Measurements from ENCODE around the gene TGM1. TPM values are rescaled to one million over a fixed set of nuclear protein-coding genes. Genes with fewer than 3 reads are reported as not detected.
"Not testable (repeated sequence)": the region's sequence is repeated elsewhere in the genome, so short reads cannot be mapped to it uniquely, and the experiment has no call there.

TGM1 gene
- total RNA-seq, 1 donor, result 1.1 TPM

DNA sequence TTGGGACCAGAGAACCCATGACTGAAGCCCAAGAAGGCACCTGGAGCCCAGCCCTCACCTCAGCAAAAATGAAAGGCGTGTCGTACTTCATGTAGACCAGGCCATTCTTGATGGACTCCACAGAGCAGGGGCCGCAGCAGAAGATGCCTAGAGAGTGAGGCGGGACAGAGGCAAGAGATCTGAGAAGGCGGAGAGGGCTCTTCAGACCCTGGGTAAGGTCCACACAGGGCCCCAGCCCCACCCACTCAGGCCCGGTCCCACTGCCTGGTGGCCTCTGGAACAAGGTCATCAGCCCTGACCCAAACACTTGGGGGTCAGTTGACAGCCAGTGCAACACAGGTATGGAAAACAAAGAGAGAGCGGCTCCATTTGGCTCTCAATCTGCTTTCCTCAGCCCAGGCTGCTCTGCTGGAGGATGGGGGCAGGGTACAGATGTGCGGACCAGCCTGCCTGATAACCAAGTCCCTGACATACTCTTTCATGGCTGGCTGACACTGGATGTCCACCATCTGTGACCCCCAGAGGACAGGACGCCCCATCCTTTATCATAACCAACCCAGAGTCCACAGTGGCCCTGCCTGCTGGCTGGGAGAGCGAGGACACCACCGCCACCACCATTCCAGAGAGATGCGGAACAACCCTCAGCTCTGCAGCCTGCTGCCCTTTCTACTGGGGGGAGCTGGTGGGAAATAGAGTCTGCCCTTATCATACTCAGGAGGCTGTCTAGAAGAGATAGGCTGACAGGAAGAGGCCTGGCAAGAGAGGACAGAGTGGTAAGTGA, 6.9 kb downstream of the TGM1 start:
- DNase-seq (ENCODE audit: low read depth in 2 of 3, low spot score in 2 of 3), result no peak

DNA sequence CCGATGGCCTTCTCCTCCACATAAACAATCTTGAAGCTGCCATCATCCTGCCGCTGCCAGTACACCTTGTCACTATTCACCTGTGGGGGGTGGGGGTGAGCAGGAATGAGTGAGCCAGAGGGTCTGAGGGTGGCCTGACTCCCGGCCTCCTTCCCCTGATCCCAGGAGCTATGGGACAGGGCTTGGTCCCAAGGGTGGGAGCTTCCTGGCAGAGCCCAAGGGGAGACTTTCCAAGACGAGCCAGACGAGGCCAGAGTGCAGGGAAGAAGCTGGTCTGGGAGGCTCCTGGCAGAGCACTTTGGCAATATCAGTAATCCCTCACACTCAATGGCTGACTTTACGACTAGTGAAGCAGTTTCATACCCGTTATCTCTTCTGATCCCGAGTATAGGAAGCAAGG, 7.5 kb downstream of the TGM1 start:
- no peak for DNase-seq (ENCODE audit: low read depth in 2 of 3, low spot score in 2 of 3)

DNA sequence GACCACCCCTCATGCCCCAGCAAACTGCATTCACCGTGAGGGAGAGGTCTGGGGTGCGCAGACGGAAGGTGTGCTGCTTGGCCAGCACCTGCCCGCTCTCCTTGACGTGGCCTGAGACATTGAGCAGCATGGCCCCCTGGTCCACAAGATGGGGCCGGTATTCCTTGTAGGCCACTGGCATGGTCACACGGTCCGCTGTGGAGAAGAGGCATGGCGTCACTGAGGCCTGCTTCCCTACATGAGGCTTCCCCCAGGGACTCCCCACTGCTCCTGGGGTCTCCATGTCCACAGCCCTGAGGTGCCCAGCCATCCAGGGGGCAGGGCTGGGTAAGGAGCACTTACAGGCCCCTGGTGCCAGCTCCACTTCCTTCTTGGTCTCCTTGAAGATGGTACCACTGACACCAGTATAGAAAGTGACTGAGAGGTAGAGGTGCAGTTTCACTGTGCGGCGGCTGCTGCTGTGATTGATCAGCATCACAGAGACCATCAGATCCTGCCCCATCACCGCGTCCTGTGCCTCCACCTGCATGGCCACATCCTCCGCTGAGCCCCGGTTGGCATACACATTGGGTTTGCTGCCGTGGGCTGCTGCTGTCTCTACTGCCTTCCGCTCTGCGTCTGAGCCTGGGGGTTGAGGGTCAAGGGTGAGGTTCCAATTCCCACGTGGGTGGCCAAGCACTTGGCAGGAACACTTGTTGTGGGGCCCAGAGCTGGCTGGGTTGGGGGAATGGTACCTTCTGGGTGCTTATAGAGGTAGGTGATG, 8.2 kb downstream of the TGM1 start:
- DNase-seq (ENCODE audit: low read depth in 2 of 3, low spot score in 2 of 3), result no peak

DNA sequence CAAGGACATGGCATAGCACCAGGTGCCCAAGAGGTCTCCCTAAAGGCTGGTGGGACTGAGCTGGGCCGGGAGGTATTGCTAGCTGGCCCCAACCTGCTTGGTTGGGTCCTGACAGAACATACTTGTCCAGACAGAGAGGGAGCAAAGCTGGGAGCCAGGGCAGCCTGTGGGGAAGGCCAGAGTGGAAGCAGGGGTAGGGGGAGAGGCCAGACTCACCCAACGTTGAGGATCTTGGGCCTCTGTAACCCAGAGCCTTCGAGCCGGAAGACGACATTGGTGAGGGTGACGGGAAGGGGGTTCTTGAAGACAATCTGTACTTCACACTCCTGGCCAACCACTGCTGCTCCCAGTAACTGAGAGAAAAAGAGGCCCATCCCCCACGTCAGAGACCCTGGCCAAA, 9.0 kb downstream of the TGM1 start:
- DNase-seq (ENCODE audit: low read depth in 2 of 3, low spot score in 2 of 3), result no peak

DNA sequence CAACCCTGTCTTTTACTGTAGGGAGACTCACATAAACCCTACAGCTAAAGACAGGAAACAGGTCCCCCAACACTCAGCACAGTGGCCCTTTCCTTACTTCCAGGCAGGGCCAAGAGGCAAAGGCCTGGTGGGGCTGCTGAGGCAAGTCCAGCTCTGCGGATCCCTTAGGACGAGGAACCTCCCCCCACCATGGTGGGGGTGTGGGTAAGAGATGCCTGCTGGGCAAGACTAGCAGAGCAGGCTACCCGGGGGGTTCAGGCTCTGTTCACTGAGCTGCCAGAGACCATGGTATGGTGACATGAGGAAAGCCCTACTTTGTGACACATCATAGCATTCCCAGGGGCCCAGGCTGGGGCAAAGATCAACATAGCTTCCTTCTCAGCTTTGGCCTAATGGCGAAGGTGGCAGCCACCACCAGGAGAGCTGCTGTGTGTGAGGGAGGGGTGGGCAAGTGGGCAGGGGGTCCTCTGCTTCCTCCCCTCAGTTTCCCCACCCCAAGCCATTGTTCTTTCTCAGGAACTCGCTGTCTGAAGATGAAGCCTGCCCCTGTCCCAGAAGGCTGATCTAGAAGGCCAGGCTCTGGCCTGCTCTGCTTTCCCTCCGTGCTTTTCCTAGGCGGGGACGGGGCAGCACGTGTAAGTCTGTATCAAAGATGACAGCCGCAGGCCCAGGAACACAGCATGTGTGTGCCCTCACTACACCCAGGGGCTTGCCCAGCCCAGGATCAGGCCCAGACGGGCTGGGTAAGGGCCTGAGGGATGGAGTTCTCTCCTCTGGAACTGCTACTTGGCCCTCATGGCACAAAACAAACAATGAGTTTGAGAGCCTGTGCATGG, 10.5 kb downstream of the TGM1 start:
- DNase-seq (ENCODE audit: low read depth in 2 of 3, low spot score in 2 of 3), result no peak

DNA sequence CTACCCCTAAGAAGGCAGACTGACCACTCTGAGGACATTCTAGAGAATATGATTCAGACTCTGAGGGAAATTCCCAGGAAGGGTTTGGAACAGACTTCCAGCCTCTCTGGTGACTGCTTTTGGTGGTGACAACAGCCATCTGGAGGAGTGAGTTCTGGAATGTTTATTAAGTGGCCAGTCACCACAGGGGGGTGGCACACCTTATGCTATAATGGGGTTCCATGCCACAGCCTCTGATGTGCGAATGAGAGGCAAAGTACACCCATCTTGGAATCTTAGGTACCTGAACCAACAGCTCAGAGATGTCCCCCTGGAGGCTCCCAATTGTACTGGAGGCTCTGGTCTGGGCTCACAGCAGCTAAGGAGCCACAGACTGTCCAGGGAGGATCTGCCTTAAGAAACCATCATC, 11.1 kb downstream of the TGM1 start:
- no peak for DNase-seq (ENCODE audit: low read depth in 2 of 3, low spot score in 2 of 3)

DNA sequence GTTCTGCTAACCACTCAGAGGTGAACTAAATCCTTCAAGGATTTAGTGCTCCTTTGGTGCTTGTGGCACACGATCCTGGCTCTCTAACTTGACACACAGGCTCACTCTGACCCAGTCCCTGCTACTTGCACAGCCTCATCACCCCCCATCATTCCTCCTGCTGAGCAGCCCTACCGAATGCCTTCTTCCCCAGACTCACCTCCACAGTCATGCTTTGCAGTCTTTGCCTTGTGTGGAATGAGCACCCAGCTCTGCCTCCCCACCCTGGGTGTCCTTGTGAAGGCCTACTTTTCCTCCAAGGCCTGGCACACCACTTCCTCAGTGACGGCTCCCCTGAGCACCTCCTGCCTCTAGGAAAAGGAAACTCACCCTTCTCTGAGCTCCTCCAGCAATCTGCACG, 12.6 kb downstream of the TGM1 start:
- DNase-seq (ENCODE audit: low read depth in 2 of 3, low spot score in 2 of 3), result no peak

DNA sequence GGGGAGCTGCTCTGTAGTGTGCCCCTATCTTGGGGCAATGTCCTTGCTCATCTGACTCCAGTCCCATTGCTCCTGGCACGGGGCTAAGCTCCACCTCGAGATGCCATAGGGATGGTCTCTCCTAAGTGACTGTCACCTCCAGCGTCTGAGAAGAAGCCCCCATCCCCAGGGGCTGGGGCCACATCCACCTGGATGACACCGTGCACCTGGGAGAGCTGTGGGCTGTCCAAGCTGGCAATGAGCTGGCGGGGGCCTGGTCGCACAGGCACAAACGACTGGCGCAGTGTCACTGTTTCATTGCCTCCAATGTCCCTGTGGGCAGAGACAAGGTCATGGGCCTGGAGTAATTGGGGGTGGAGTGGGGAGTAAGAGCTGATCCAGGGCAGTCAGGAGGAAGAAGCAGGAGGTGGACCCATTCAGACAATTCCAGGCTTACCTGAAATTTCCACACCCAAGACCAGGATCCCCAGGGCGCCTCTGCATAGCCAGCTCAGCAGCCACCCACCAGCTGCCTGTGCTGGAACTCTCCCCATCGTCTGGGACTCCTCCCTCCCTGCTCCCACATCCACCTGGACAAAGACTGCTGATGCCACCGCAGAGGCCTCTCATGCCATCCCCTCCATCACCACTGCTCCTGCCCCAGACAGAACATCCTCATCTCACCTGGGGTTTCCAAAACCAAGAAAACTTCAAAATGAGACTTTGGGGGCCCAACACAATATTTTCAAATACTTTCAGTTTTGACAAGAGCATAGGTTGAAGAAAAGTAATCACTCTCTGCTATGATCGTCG, 13.6 kb downstream of the TGM1 start:
- no peak for DNase-seq (ENCODE audit: low read depth in 2 of 3, low spot score in 2 of 3)

DNA sequence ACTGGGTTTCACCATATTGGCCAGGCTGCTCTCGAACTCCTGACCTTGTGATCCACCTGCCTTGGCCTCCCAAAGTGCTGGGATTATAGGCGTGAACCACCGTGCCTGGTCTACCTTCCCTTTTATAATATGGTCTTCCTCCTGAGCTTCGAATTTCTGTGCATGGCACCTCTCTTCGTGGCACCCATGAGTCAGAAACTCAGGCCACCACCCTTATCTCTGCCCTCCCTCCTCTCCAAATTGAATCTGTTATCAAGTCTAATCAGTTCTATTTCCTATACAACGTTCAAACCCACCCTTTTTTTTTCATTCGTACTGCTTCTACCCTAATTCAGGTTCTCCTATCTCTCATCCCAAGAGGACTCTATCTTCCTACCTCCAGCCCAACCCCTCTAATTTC, 15.6 kb downstream of the TGM1 start:
- no peak for DNase-seq (ENCODE audit: low read depth in 2 of 3, low spot score in 2 of 3)

DNA sequence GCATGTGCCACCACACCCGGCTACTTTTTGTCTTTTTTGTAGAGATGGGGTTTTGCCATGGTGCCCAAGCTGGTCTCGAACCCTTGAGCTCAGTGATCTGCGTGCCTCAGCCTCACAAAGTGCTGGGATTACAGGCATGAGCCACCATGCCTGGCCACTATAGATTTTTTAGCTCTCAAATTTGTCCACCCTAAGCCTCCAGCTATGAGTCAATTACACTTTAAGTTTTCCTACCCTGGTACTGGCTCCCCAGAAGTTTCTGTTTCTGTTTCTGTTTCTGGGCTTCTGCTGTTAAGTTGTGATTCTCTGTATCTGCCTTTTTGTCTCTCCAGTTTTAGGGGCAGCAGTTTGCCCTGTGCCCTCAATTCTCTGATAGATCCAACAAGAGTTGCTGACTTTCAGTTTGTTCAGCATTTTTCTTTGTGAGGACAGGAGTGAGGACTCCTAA, 16.2 kb downstream of the TGM1 start:
- peak in 2 of 3 donors; percentile 16 to 36 for DNase-seq (ENCODE audit: low read depth in 2 of 3, low spot score in 2 of 3)

DNA sequence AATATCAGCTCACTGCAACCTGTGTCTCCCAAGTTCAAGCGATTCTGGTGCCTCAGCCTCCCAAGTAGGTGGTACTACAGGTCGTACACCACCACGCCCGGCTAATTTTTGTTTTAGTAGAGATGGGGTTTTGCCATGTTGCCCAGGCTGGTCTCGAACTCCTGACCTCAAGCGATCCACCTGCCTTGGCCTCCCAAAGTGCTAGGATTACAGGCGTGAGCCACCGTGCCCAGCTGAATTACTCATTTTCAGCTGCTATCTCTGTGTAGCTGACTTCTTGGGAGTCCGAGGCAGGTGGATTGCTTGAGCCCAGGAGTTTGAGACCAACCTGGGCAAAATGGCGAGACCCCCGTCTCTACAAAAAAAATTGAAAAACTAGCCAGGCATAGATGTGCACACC, 17.6 kb downstream of the TGM1 start:
- not testable (repeated sequence) for DNase-seq (ENCODE audit: low read depth in 2 of 3, low spot score in 2 of 3)

DNA sequence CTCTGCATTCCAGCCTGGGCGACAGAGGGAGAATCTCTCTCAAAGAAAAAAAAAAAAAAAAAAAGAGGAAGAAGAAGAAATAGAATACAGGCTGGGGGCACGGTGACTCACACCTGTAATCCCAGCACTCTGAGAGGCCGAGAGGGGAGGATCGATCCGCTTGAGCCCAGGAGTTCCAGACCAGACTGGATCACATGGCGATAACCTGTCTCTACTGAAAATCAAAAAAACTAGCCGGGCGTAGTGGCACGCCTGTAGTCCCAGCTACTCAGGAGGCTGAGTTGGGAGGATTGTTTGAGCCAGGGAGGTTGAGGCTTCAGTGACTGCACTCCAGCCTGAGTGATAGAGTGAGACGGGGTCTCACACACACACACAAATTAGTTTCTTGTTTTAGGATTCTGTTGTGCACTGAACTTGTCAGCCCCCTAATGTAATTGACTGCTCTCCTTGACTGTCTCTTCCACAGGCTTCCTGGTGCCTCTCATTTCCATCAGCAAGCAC, 19.6 kb downstream of the TGM1 start:
- DNase-seq (ENCODE audit: low read depth in 2 of 3, low spot score in 2 of 3), result peak in 2 of 3 donors; percentile 65 to 70

DNA sequence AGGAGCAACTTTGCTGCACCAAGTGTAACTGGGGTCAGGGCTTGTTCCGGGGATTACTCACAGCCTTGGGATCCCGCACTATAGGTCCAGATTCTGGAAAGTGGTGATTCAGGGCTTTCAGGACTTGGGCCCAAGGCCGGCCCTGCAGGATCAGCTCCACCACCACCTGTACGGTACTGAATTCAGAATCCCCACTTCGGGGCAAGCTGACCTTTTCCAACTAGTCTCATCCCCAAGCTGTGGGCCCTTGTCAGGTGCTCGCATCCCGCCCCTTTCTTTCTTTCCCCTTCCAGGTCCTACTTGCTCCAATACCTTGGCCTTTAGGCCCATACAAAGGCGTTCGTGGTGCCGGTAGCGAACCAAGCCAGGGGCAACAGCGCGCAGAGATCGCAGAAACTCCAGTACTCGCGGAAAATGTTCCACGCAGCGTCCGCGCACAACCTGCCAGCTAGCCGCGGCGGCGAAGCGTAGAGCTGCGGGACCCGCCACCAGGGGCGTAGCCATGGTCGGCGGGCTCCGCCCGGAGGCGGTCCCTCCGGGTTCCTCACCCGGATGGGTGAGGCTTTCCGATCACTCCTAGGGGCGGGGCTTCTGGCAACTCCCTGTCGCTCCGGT, 21.0 kb downstream of the TGM1 start:
- DNase-seq (ENCODE audit: low read depth in 2 of 3, low spot score in 2 of 3), result peak in 2 of 3 donors; percentile 94

DNA sequence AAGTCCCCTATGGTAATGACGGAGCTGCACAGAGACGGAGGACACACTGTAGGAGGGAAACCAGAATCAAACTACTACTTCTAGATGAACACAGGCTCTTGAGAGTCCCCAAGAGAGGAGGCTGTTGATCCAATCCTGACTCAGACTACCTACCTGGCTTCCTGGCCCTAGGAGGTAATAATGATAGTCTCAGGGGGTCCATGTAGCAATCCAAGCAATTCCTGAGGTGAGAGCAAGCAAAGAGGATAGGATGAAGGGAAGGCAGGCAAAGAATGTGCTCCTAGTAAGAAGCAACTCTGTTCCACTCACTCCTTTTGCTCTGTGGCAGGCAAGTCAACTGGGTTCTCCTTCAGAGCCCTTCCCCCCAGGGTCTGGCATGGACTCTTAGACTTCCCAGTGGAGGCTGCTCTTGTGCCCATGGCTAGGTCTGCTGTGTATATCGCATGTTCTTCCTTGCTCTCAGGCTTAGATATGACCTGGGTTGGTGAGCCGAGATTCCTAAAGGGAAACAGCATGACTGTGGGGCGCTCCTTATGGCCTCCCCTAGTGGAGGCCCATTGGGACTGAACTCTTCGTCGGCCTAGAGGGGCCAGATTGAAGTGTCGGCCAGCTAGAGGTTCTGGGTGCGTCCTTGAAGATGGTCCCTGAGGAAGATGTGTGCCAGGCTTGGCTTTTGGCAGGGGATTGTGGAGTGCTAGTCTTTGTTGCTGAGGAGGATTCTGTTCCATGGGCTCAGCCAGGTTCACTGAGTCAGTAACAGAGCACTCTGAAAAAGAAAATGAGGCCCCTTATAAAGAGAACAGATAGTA, 22.7 kb downstream of the TGM1 start:
- DNase-seq (ENCODE audit: low read depth in 2 of 3, low spot score in 2 of 3), result no peak

DNA sequence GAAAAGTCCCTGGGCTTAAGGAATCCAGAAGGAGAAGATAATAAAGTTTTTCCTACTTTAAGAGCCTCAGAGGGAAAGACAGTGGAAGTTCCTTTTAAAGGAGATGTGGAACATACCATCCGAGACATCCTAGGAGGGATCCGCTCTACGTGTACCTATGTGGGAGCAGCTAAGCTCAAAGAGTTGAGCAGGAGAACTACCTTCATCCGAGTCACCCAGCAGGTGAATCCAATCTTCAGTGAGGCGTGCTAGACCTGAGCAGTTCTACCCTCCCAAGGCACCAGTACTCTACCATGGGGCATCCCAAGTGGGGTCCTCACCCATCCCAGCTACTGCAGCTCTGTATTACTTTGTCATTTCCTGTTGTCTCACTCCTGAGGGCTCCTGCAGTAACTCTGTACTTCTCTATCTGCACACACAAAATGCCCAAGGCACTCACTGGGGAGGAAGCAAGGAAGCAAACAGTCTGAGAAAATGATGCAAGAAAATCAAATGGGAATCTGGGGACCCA, 24.4 kb downstream of the TGM1 start:
- DNase-seq (ENCODE audit: low read depth in 2 of 3, low spot score in 2 of 3), result no peak

DNA sequence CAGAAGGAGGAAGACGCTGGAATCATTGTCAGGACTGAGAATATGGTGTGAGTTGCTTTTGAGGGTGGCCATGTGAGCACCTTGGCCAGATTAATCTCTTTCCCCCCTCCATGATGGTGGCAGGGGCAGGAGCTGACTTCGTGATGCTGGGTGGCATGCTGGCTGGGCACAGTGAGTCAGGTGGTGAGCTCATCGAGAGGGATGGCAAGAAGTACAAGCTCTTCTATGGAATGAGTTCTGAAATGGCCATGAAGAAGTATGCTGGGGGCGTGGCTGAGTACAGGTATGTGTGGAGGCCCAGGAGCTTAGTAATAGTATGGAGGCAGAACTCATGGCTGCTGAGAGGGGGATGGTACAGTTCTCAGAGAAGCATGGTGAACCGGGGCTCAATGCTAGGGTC, 24.9 kb downstream of the TGM1 start:
- no peak for DNase-seq (ENCODE audit: low read depth in 2 of 3, low spot score in 2 of 3)

DNA sequence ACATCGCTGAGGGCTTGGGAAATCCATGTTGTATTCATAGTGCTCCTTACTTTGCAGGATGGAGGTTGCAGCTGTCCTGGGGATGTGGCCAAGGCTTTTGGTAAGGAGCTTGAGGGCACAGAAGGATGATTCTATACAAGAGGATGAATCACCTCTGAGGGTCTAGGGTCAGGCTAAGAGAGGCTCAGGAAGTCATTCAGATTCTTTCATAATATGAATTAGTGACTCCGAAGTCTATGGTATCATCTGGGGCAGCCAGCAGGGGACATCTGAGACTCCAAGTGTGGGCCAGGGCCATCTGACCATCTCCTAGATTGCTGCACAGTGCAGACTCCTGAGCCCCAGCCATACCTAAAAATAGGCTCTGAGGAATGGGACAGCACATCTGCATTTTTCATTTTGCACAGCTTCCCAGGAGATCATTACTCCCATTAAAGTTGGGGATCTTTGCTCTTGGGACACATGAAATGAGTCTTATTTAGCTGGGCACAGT, 25.5 kb downstream of the TGM1 start:
- DNase-seq (ENCODE audit: low read depth in 2 of 3, low spot score in 2 of 3), result no peak

DNA sequence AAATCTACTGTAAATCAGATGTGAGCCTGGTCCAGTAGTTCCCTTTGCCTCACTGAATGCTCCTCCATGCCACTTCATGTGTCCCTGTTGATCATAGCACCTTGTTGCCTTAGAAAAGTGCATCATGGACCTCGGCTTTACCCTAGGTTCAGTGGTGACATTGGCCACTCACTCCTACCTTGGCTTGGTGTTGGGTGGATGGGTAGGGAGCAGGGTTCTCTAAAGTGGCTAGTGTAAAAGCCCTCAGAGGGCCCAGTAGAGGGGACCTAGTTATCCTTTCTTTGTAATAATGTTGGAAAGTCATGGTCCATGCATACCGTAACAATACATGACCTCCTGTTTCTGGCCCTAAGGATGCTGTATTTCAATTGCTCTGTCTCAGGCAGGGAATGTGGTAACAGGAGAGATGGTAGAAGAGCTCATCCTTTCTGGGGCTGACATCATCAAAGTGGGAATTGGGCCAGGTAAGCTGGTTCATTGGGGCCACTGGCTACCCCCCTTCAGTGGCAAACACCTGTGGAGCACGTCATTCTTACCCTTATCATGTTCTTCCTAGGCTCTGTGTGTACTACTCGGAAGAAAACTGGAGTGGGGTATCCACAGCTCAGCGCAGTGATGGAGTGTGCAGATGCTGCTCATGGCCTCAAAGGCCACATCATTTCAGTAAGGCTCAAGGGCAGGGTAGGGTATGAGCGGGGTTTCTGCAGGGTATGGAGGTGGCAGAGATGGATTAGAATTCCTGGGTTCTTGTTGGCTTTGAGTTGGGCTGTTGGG, 26.1 kb downstream of the TGM1 start:
- no peak for DNase-seq (ENCODE audit: low read depth in 2 of 3, low spot score in 2 of 3)
